OCI-LY1 (cell line): ENCODE data around the gene VCPKMT.

Experiments
- H2AFZ ChIP-seq: fragments of 200-600 bp; sonication (generic), shearing (Covaris generic); 2 replicates; pipeline ENCODE4 v1.6.0; 2014; ENCODE audit warnings: antibody characterized with exemption, mild to moderate bottlenecking, low read length
- H3F3A ChIP-seq: fragments of 200-600 bp; sonication (generic), shearing (Covaris generic); 2 replicates; pipeline ENCODE4 v1.6.0; 2014; ENCODE audit warnings: mild to moderate bottlenecking, antibody characterized with exemption, low read length, moderate library complexity; ENCODE audit not compliant: insufficient read depth
- H3K27ac ChIP-seq: fragments of 200-600 bp; sonication (generic); 2 replicates; pipeline ENCODE4 v1.5.1; 2014; ENCODE audit warnings: low read length, mixed run types, mild to moderate bottlenecking, low read depth; ENCODE audit not compliant: poor library complexity, severe bottlenecking
- H3K27me3 ChIP-seq: fragments of 200-600 bp; sonication (generic); 2 replicates; pipeline ENCODE4 v1.6.0; 2014; ENCODE audit warnings: antibody characterized with exemption, mild to moderate bottlenecking, low read length, moderate library complexity; ENCODE audit not compliant: insufficient read depth
- H3K36me3 ChIP-seq: fragments of 200-600 bp; sonication (generic); 2 replicates; pipeline ENCODE4 v1.6.1; 2014; ENCODE audit warnings: mild to moderate bottlenecking, antibody characterized with exemption, low read length, moderate library complexity, mixed read lengths; ENCODE audit not compliant: insufficient read depth
- H3K4me1 ChIP-seq: fragments of 200-600 bp; sonication (generic); 2 replicates; pipeline ENCODE4 v1.5.1; 2014; ENCODE audit warnings: mild to moderate bottlenecking, low read length, moderate library complexity; ENCODE audit not compliant: insufficient read depth, severe bottlenecking
- H3K4me2 ChIP-seq: fragments of 200-600 bp; sonication (generic), shearing (Covaris generic); 2 replicates; pipeline ENCODE4 v1.6.1; 2014; ENCODE audit warnings: low read length
- H3K4me3 ChIP-seq: fragments of 200-600 bp; sonication (generic); 2 replicates; pipeline ENCODE4 v1.5.1; 2014; ENCODE audit warnings: low read length, low read depth, mild to moderate bottlenecking, mixed read lengths; ENCODE audit not compliant: poor library complexity, severe bottlenecking
- H3K79me2 ChIP-seq: fragments of 200-600 bp; shearing (Covaris generic); 2 replicates; pipeline ENCODE4 v1.6.1; 2016; ENCODE audit warnings: mixed run types, low read length, mixed read lengths; ENCODE audit not compliant: insufficient read depth
- H3K9ac ChIP-seq: fragments of 200-600 bp; sonication (generic), shearing (Covaris generic); 2 replicates; pipeline ENCODE4 v1.6.1; 2014; ENCODE audit warnings: mild to moderate bottlenecking, low read length, mixed read lengths
- H3K9me2 ChIP-seq: fragments of 200-600 bp; sonication (generic), shearing (Covaris generic); 2 replicates; pipeline ENCODE4 v1.6.1; 2014; ENCODE audit warnings: low read depth, mild to moderate bottlenecking, low read length, mixed read lengths
- H3K9me3 ChIP-seq: fragments of 200-600 bp; shearing (Covaris generic); 2 replicates; pipeline ENCODE4 v1.6.1; 2014; ENCODE audit warnings: low read length, mixed read lengths
- H4K20me1 ChIP-seq: fragments of 200-600 bp; sonication (generic), shearing (Covaris generic); 2 replicates; pipeline ENCODE4 v1.6.0; 2016; ENCODE audit warnings: mild to moderate bottlenecking, low read length; ENCODE audit not compliant: insufficient read depth
- EZH2 ChIP-seq: fragments of 200-600 bp; sonication (generic), shearing (Covaris generic); IDR thresholded peaks from 2 replicates; pipeline ENCODE4 v1.8.0; 2017; ENCODE audit warnings: borderline replicate concordance, mixed run types, mild to moderate bottlenecking, antibody characterized with exemption, low read length, moderate library complexity, mixed read lengths
- TF ChIP-seq, protein P1 (sequence below): fragments of 200-600 bp; sonication (generic), shearing (Covaris generic); IDR thresholded peaks from 2 replicates; pipeline ENCODE4 v1.5.1; 2017; ENCODE audit warnings: mild to moderate bottlenecking, antibody characterized with exemption, low read length, moderate library complexity, mixed read lengths

Gene VCPKMT

DNA sequence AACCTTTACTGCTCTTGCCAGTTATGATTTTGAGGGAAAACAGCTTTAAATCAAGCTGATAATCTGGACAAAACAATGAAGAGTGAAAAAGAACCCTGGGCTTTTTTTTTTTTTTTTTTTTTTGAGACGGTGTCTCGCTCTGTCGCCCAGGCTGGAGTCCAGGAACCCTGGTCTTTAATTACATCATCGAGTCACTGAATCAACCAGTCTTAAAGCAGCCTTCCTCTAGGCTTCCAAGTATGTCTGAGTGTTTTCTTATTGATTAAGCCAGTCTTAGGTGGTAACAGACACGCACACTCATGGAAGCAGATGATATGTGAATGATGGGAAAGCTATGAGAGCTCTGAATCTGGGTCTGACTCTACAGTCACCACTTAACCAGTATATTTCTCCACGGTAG is 5.9 kb upstream of the VCPKMT start:
- Histone ChIP-seq H2AFZ (no peak overlapping the region), H4K20me1 (no peaks in the 10 kb centered on the region), H3K4me2 (no peak overlapping the region), H3K36me3 (peaks cover 12% of the 10 kb centered on the region; the same call in 1 of the 2 replicates), H3K79me2 (no peaks in the 10 kb centered on the region), H3K9me3 (no peaks in the 10 kb centered on the region), H3K4me1 (no peaks in the 10 kb centered on the region), H3K9ac (no peak overlapping the region), H3K4me3 (no peak overlapping the region), H3K9me2 (no peaks in the 10 kb centered on the region), H3K27ac (no peak overlapping the region), H3F3A (no peaks in the 10 kb centered on the region), H3K27me3 (no peaks in the 10 kb centered on the region)
- TF ChIP-seq, protein P1, sequence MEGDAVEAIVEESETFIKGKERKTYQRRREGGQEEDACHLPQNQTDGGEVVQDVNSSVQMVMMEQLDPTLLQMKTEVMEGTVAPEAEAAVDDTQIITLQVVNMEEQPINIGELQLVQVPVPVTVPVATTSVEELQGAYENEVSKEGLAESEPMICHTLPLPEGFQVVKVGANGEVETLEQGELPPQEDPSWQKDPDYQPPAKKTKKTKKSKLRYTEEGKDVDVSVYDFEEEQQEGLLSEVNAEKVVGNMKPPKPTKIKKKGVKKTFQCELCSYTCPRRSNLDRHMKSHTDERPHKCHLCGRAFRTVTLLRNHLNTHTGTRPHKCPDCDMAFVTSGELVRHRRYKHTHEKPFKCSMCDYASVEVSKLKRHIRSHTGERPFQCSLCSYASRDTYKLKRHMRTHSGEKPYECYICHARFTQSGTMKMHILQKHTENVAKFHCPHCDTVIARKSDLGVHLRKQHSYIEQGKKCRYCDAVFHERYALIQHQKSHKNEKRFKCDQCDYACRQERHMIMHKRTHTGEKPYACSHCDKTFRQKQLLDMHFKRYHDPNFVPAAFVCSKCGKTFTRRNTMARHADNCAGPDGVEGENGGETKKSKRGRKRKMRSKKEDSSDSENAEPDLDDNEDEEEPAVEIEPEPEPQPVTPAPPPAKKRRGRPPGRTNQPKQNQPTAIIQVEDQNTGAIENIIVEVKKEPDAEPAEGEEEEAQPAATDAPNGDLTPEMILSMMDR: no peak
- TF ChIP-seq EZH2: no peak

DNA sequence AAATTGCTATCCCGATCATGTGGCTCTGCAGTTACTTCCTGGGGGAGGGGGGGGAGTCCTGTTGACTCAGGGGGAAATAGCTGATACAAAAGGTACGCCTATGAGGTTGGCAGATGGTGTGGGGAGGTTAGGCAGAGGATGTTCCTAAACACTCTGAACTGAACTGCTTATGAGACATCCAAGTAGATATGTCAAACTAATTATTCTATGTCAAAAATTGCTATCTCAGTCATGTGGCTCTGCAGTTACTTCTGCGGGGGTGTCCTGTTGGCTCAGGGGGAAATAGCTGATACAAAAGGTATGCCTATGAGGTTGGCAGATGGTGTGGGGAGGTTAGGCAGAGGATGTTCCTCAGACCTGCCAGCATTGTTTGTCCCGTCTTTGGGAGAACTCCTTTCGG is 5.1 kb upstream of the VCPKMT start:
- Histone ChIP-seq H3K36me3 (peaks cover 12% of the 10 kb centered on the region; the same call in 1 of the 2 replicates), H3K27ac (no peak overlapping the region), H3K79me2 (no peaks in the 10 kb centered on the region), H4K20me1 (no peaks in the 10 kb centered on the region), H3K27me3 (no peaks in the 10 kb centered on the region), H3K4me3 (no peak overlapping the region), H3K9ac (no peak overlapping the region), H3K9me2 (no peaks in the 10 kb centered on the region), H3F3A (no peaks in the 10 kb centered on the region), H3K9me3 (no peaks in the 10 kb centered on the region), H3K4me1 (peaks cover 7% of the 10 kb centered on the region), H3K4me2 (no peak overlapping the region), H2AFZ (no peak overlapping the region)
- TF ChIP-seq EZH2: no peak
- TF ChIP-seq, protein P1: no peak

DNA sequence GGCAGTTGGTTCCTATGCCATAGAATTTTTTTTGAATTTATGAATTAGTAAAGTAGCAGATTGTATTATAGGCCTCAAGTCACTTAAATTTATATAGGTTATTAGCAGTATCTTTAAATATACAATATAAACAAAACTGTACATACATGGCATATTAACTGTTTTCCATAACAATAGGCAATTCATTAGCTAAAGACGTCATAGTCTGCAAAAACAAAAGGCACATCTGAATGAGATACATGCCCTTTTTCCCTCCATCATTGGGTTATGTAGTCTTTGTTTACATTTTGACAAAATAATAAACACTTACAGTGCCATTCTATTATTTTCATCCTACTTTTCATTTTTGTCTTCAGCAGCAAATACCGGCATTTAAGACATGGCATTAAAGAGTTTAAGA is 1.1 kb upstream of the VCPKMT start:
- Histone ChIP-seq H3K4me1 (peaks cover 27% of the 10 kb centered on the region), H3F3A (no peaks in the 10 kb centered on the region), H3K27ac (no peak overlapping the region), H3K4me3 (no peak overlapping the region), H3K27me3 (no peaks in the 10 kb centered on the region), H3K4me2 (no peak overlapping the region), H3K36me3 (peaks cover 36% of the 10 kb centered on the region), H3K9ac (no peak overlapping the region), H2AFZ (no peak overlapping the region), H4K20me1 (no peaks in the 10 kb centered on the region), H3K79me2 (peaks cover 23% of the 10 kb centered on the region), H3K9me3 (no peaks in the 10 kb centered on the region), H3K9me2 (no peaks in the 10 kb centered on the region)
- TF ChIP-seq EZH2: no peak
- TF ChIP-seq, protein P1: no peak
